ENCODE data around the gene KIF14.
A peak's percentile ranks its signal among the peaks of the same experiment; 100 is the strongest.

Gene KIF14

DNA sequence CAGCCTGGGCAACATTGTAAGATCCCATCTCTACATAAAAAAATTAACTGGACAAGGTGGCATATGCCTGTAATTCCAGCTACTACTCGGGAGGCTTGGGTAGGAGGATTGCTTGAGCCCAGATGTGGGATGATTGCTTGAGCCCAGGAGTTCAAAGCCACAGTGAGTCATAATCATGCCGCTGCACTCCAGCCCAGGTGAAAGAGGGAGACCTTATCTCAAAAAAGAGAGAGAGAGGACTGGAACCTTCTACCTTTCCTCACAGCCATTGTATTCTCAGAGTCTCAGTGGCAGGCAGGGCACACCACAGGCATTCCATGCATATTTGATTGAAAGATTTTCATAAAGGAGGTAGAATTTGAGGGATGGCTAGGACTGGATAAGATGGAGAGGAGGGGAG, 78.4 kb downstream of the KIF14 start:
- H3K36me3 ChIP-seq: no peaks in the 10 kb centered on the region
- DNase-seq: no peak
- H3K9me3 ChIP-seq (ENCODE audit: severe bottlenecking): no peaks in the 10 kb centered on the region
- no peak overlapping the region for H3K4me3 ChIP-seq (ENCODE audit: low read depth, low read length)
- no peak overlapping the region for H3K27ac ChIP-seq
- TF ChIP-seq, protein P1, sequence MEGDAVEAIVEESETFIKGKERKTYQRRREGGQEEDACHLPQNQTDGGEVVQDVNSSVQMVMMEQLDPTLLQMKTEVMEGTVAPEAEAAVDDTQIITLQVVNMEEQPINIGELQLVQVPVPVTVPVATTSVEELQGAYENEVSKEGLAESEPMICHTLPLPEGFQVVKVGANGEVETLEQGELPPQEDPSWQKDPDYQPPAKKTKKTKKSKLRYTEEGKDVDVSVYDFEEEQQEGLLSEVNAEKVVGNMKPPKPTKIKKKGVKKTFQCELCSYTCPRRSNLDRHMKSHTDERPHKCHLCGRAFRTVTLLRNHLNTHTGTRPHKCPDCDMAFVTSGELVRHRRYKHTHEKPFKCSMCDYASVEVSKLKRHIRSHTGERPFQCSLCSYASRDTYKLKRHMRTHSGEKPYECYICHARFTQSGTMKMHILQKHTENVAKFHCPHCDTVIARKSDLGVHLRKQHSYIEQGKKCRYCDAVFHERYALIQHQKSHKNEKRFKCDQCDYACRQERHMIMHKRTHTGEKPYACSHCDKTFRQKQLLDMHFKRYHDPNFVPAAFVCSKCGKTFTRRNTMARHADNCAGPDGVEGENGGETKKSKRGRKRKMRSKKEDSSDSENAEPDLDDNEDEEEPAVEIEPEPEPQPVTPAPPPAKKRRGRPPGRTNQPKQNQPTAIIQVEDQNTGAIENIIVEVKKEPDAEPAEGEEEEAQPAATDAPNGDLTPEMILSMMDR (IDR thresholded peaks at IDR 0.05; ENCODE audit: low read depth, low read length): no peak
- no peaks in the 10 kb centered on the region for H3K27me3 ChIP-seq (ENCODE audit: insufficient read depth, low read depth, severe bottlenecking)

- Histone ChIP-seq H3K27ac (no peak overlapping the region), H3K9me3 (ENCODE audit: severe bottlenecking) (no peaks in the 10 kb centered on the region), H3K4me3 (ENCODE audit: low read depth, low read length) (no peak overlapping the region), H3K27me3 (ENCODE audit: insufficient read depth, low read depth, severe bottlenecking) (no peaks in the 10 kb centered on the region), H3K36me3 (no peaks in the 10 kb centered on the region)
- no peak for DNase-seq
- TF ChIP-seq, protein P1 (IDR thresholded peaks at IDR 0.05; ENCODE audit: low read depth, low read length): no peak
Observed at GRCh38 chr1:200540281-200540680, 80.3 kb downstream of the KIF14 start.

DNA sequence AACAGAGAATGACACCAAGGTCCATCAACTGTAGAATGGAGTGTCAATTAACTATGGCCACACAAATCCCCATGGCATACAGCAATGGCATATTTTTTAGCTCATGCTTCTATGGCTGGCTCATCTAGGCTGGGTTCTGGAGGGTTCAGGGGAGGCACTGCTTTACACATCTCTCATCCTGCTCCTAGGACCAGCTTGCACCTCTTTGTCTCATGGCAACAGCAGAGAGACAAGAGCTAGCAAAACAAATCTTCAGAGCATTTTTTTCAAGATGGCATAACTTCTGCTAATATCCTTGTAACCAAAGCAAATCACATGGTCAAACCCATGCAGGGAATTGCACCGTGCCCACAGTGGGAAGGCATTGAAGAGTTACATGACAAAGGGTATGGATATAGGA, 82.4 kb downstream of the KIF14 start:
- no peak for DNase-seq
- Histone ChIP-seq H3K27me3 (ENCODE audit: insufficient read depth, low read depth, severe bottlenecking) (no peaks in the 10 kb centered on the region), H3K4me3 (ENCODE audit: low read depth, low read length) (no peak overlapping the region), H3K27ac (no peak overlapping the region), H3K9me3 (ENCODE audit: severe bottlenecking) (no peaks in the 10 kb centered on the region), H3K36me3 (no peaks in the 10 kb centered on the region)
- TF ChIP-seq, protein P1 (IDR thresholded peaks at IDR 0.05; ENCODE audit: low read depth, low read length): no peak

- no peak overlapping the region for H3K4me3 ChIP-seq (ENCODE audit: low read depth, low read length)
- TF ChIP-seq, protein P1 (IDR thresholded peaks at IDR 0.05; ENCODE audit: low read depth, low read length): peak; percentile 83
- peaks cover 3% of the 10 kb centered on the region for H3K9me3 ChIP-seq (ENCODE audit: severe bottlenecking)
- no peaks in the 10 kb centered on the region for H3K27me3 ChIP-seq (ENCODE audit: insufficient read depth, low read depth, severe bottlenecking)
- no peak overlapping the region for H3K27ac ChIP-seq
- H3K36me3 ChIP-seq: no peaks in the 10 kb centered on the region
- DNase-seq: peak; percentile 58
Observed at GRCh38 chr1:200535605-200536004, 84.9 kb downstream of the KIF14 start.

- DNase-seq: no peak
- Histone ChIP-seq H3K27me3 (ENCODE audit: insufficient read depth, low read depth, severe bottlenecking) (no peaks in the 10 kb centered on the region), H3K27ac (no peak overlapping the region), H3K4me3 (ENCODE audit: low read depth, low read length) (no peak overlapping the region), H3K9me3 (ENCODE audit: severe bottlenecking) (peaks cover 3% of the 10 kb centered on the region), H3K36me3 (no peaks in the 10 kb centered on the region)
- TF ChIP-seq, protein P1 (IDR thresholded peaks at IDR 0.05; ENCODE audit: low read depth, low read length): no peak
Observed at GRCh38 chr1:200530623-200531261, 89.8 kb downstream of the KIF14 start.
